HG02840 (cell line): ENCODE data around the gene TSHR.
"Not testable (repeated sequence)": the region's sequence is repeated elsewhere in the genome, so short reads cannot be mapped to it uniquely, and the experiment has no call there.

Experiments
- ATAC-seq: cut with Tn5 transposase; IDR thresholded peaks from one replicate; pipeline ENCODE4 v1.9.1; 2021; ENCODE audit warnings: mild to moderate bottlenecking, moderate library complexity, moderate number of reproducible peaks; ENCODE audit not compliant: unreplicated experiment, low FRiP score

TSHR gene

GRCh38 chr14:80988735-80989429 is 33.5 kb downstream of the TSHR start:
- ATAC-seq = no peak

DNA sequence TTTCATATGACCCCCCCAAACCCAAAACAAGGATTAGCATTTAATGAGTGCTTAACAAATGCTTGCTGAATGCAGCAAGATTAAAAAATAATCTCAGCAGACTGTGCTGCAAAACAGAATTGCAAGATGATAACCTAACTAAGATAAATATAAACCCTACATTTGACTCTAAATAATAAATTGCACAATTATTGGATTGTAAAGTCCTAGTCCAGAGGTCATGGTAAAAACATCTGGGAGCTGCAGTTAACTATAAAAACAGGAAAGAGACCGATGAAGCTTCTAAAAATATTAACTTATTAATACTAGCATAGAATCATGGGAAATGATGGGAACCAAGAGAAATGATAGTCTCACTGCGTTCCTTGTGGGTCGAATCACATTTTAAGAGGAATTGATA is 37.2 kb downstream of the TSHR start:
- no peak for ATAC-seq

DNA sequence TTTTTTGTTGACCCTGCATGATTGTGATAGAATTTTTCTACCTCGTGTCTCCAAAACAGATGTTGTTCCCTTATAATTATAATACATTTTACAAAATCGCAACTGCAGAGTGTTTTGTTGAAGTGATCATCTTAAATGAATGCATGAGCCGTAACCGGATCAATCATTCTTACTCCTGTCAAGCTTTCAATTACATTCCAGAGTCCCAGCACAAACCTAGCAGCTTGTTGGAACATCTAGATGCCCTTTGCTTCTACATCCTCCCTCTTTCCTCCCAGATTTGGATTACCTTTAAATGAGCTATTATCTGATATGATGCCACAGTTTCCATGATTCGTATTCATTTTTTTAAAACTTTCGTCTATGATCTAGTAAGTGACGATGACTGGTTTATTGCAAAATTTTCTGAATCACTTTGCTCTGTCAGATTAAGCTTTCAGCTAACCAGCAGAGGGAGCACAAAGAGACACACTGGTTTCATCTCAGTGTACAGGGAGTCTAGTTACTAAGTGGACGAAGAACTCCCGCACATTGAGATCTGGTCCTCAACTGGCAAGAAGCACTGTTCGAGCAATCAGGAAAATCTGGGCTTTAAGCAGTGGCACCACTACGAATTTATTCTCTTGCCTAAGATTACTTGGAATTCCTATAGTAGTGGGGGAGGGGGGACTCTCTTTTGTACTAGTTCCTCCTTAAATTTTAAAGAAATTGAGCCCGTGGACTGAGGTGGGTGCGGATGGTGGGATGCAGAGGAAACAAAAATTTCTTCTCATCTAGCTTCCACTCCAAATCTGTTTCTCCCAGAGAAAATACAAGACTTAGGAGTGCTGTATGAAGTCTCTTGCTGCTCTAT is 40.9 kb downstream of the TSHR start:
- ATAC-seq = no peak

DNA sequence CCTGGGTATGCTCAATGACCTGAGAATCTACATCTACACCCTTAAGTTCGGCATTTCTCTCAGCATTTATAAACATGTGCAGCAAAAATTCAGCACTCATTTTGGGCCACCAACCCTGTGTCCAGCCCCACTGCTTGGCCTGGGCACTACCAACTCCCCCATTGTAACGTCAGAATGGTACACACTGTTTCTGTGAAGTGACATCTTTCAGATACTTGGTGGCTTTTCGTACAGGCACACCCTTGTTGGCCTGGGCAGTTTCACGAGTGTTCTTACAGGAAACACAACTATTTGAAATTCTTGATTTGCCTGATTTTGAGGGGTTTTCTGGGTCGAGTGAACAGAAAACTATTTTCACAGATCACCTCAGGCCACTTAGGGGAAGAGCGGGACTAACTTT is 46.0 kb downstream of the TSHR start:
- no peak for ATAC-seq

DNA sequence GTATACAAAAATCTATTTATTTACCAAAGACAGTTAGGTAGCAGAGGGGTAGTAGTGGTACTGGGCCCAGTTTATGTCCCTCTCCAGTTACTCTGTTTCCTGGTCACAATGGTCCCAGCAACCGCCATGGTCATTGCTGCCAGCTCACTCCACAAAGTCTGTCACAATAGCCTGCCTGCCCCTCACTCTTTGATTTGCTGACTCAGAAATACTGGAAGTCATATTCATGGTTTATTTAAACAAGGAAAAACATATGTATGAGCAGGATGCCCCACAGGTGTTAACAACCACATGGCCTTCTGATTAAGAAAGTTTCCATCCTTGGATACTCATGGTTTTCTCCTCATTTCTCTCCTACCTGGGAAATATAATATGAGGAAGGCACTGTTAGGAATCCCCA is 49.2 kb downstream of the TSHR start:
- ATAC-seq = no peak

GRCh38 chr14:81005540-81006228 is 50.3 kb downstream of the TSHR start:
- no peak for ATAC-seq

GRCh38 chr14:81006266-81006665 is 50.8 kb downstream of the TSHR start:
- no peak for ATAC-seq

GRCh38 chr14:81007131-81007530 is 51.7 kb downstream of the TSHR start:
- ATAC-seq = no peak

DNA sequence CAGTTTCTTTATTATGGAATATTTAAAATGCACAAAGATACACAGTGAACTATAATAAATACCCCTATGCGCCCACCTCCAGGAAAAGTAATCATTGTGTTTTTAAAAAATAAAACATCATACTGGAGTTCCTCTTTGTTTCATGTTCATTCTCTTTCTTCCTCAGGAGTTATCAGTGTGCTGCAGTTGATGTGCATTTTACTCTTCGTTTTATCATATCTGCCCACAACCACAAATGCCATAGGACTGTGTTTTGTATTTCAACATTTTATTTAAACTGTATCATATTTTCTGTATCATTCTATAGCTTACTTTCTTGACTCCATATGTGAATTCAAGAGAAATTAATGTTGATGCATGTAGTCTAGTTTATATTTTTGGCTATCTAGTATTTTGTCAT is 53.9 kb downstream of the TSHR start:
- ATAC-seq = no peak

DNA sequence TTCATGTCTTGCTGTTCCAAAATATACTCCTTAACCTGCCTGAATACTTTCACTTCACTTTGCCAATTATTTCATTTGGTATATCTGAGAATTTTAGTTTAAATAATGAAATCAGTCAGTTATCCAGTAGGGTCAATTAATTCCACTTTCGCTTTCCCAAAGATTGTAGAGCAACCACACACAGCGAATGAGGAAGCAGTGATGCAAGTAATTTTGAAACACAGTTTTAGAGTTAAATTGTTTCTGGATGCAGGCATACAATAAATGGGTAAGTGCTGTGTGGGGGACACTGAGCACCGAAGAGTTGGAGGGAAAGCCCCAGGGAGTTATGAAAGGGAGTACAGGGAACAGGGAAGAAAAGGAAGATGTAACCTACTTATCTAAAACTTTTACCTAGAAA is 62.8 kb downstream of the TSHR start:
- no peak for ATAC-seq

DNA sequence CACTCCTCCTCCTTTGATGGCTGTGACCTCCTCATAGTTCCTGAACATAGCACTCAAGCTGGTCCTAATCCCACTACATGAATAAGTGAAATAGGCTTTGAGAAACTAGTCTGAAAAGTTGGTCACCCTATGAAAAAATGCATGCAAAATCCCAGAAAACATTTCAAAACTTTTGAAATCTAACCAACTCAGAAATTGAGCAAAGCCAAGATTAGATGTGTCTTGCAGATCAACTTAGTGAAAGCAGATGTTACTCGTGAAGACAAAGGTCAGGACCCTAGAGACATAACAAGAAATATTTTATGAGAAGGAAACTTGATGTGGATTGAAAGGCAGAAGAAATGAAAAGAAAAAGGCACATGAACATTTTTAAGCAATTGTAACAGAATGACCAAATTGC is 63.3 kb downstream of the TSHR start:
- ATAC-seq = no peak

DNA sequence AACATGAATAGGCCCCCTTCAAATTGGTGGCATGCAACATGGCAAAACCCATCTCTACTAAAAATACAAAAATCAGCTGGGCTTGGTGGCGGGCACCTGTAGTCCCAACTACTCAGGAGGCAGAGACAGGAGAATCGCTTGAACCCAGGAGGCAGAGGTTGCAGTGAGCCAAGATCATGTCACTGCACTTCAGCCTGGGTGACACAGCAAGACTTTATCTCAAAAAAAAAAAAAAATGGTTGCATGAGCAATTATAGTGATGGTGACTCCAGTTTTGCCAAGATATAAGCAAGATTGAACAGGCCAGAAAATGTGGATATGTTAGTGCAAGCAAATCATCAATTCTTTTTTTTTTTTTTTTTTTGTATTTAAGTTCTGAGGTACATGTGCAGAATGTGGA is 63.7 kb downstream of the TSHR start:
- ATAC-seq = not testable (repeated sequence)

- ATAC-seq = no peak
These were observed 67.8 kb downstream of the TSHR start for GRCh38 chr14:81023095-81023710.

DNA sequence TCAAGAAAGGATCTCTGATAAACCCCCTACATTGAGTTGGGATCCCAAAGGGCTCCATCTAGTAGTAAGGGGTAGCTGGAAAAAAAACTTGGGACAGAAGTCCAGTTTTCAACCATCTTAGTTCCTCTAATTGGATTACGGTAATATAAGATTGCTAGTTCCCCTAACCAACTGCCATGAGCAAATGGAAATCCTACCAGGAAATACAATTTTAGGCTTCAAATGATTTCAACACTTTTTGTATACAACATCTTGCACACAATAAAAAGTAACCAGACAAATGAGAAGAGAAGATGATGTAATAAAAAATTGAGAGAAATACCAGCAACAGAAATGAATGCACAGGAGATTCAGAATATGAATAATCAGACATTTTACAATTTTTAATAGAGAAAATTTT is 73.0 kb downstream of the TSHR start:
- ATAC-seq = no peak

DNA sequence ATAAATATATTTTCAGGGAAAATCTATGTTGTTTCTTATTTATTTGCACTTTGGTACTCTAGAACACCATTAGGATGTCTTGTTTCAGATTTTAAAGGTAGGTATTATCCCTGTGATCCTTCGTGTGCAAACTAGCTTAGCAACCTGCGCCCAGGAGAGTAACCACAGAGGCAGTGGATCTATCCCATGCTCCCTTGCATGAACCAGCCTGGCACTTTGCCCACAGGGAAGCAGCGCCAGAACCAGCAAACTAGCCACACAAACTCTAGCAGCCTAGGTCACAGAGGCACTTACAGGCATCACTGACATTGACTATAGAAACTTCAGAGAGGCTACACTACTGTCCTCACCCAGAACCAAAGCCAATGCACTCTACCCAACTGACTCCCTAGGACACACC is 76.1 kb downstream of the TSHR start:
- ATAC-seq = no peak

DNA sequence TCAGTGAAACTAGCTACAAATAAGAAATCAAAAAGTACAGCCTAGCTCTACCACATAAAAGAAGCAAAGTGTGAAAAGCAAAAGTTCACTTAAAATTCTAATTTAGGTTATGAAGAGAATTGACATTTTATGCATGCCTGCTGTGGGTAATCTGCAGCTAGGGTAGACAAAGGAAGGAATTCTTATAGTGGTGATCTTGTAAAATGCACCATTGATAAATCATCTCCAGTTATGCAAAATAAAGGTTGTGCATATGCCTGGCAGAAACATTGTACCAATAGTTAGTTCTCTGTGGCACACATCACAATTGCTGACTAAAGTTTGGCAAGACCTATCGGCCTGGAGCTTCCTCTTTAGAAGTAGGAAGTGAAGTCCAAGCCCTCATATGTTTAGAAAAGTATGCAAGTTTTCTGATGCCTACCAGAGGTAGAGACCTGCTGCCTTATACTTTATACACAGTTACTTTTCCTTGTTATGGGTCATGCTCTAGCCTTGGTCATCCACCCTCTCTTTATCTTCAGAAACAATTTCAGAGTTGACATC is 78.3 kb downstream of the TSHR start:
- ATAC-seq = no peak

DNA sequence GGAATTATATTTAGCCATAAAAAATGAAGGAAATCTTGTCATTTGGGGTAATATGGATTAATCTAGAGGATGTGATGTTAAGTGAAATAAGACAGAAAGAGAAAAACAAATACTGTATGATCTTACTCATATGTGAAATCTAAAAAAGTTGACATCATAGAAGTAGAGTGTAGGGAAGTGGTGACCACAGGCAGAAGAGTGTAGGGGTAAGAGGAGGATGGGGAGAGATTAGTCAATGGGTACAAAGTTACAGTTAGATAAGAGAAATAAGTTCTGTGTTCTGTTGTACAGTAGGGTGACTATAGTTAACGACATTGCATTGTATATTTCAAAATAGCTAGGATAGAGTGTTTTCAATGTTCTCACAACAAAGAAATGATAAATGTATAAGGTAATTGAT is 87.0 kb downstream of the TSHR start:
- ATAC-seq = no peak

GRCh38 chr14:81051547-81051946 is 96.1 kb downstream of the TSHR start:
- ATAC-seq = no peak

- ATAC-seq = not testable (repeated sequence)
These were observed 98.6 kb downstream of the TSHR start for GRCh38 chr14:81054057-81054456.

- ATAC-seq = no peak
These were observed 100.5 kb downstream of the TSHR start for GRCh38 chr14:81055971-81056370.

GRCh38 chr14:81062380-81062779 is 107.0 kb downstream of the TSHR start:
- ATAC-seq = no peak
